Measurements from ENCODE around the gene PPP1R14D.

The PPP1R14D gene

GRCh38 chr15:40852529-40852928, 24.0 kb upstream of the PPP1R14D start:
- DNase-seq (ENCODE audit: low spot score): no peak

- DNase-seq (ENCODE audit: low spot score): no peak
Observed at GRCh38 chr15:40850576-40851112, 22.1 kb upstream of the PPP1R14D start.

- peak; percentile 74 for DNase-seq (ENCODE audit: low spot score)
Observed at GRCh38 chr15:40847223-40847961, 18.9 kb upstream of the PPP1R14D start.

- DNase-seq (ENCODE audit: low spot score): peak; percentile 10
Observed at GRCh38 chr15:40846841-40847222, 18.3 kb upstream of the PPP1R14D start.

GRCh38 chr15:40845511-40846284, 17.2 kb upstream of the PPP1R14D start:
- DNase-seq (ENCODE audit: low spot score): peak; percentile 94

GRCh38 chr15:40845036-40845435, 16.5 kb upstream of the PPP1R14D start:
- no peak for DNase-seq (ENCODE audit: low spot score)

- no peak for DNase-seq (ENCODE audit: low spot score)
Observed at GRCh38 chr15:40844696-40845030, 16.2 kb upstream of the PPP1R14D start.

GRCh38 chr15:40843885-40844695, 15.6 kb upstream of the PPP1R14D start, which contains the start of gene SPINT1:
Gene SPINT1 (plus strand): TSS chr15:40844048. CDS start chr15:40844555, 507 bp downstream.
- DNase-seq (ENCODE audit: low spot score): peak; percentile 67

- no peak for DNase-seq (ENCODE audit: low spot score)
Observed at GRCh38 chr15:40843261-40843884, 14.9 kb upstream of the PPP1R14D start.

- DNase-seq (ENCODE audit: low spot score): no peak
Observed at GRCh38 chr15:40841741-40842140, 13.2 kb upstream of the PPP1R14D start.

- DNase-seq (ENCODE audit: low spot score): no peak
Observed at GRCh38 chr15:40838756-40839155, 10.2 kb upstream of the PPP1R14D start.

- no peak for DNase-seq (ENCODE audit: low spot score)
Observed at GRCh38 chr15:40836020-40836419, 7.5 kb upstream of the PPP1R14D start.

- DNase-seq (ENCODE audit: low spot score): no peak
Observed at GRCh38 chr15:40832903-40833302, 4.4 kb upstream of the PPP1R14D start.

- no peak for DNase-seq (ENCODE audit: low spot score)
Observed at GRCh38 chr15:40831861-40832260, 3.4 kb upstream of the PPP1R14D start.

- no peak for DNase-seq (ENCODE audit: low spot score)
Observed at GRCh38 chr15:40830884-40831283, 2.4 kb upstream of the PPP1R14D start.

- DNase-seq (ENCODE audit: low spot score): no peak
Observed at GRCh38 chr15:40829115-40829514, 607 bp upstream of the PPP1R14D start.

GRCh38 chr15:40826423-40827075, 2.0 kb downstream of the PPP1R14D start:
- no peak for DNase-seq (ENCODE audit: low spot score)

- DNase-seq (ENCODE audit: low spot score): peak; percentile 79
Observed at GRCh38 chr15:40825661-40826422, 2.7 kb downstream of the PPP1R14D start.

GRCh38 chr15:40823572-40824343, 4.8 kb downstream of the PPP1R14D start:
- peak; percentile 41 for DNase-seq (ENCODE audit: low spot score)

GRCh38 chr15:40821195-40821594, 7.3 kb downstream of the PPP1R14D start:
- no peak for DNase-seq (ENCODE audit: low spot score)
